ENCODE data around the gene THSD7B.

DNA sequence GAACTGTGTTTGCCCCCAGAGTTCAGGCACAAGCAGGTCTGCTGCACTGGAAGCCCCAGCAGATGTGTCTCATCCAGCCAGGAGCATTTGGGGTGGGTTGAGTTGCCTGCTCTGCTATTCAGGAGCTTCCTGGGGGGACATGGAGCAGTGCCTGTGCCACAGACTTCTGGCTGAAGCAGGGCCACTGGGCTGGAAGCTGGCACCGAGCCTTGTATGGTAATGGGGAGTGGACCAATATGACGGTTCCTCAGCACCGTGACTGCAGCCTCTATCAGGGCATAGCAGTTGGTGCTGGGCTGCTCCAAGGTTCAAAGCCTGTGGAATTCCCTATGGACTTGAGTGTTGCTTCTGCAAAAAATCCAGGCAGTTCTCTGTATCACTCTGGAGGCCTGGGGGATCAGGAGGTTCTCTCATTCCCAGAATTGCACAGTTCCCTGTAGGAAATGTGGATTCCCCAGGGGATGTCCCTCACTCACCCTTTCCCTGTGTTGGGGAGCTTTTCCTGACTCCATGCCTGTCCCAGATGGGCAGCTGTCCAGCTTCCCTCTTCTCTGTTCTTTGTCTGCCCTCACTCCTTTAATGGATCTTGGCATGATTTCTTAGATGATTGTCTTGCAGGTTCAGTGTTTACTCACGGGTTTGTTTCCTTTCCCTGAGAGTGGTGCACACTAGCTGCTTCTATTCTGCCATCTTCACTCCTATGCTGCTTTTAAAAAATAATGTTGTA is 37.2 kb upstream of the THSD7B start:
- TF ChIP-seq ZFX (IDR thresholded peaks at IDR 0.05; ENCODE audit: borderline replicate concordance): no peak
- TF ChIP-seq, protein P1, sequence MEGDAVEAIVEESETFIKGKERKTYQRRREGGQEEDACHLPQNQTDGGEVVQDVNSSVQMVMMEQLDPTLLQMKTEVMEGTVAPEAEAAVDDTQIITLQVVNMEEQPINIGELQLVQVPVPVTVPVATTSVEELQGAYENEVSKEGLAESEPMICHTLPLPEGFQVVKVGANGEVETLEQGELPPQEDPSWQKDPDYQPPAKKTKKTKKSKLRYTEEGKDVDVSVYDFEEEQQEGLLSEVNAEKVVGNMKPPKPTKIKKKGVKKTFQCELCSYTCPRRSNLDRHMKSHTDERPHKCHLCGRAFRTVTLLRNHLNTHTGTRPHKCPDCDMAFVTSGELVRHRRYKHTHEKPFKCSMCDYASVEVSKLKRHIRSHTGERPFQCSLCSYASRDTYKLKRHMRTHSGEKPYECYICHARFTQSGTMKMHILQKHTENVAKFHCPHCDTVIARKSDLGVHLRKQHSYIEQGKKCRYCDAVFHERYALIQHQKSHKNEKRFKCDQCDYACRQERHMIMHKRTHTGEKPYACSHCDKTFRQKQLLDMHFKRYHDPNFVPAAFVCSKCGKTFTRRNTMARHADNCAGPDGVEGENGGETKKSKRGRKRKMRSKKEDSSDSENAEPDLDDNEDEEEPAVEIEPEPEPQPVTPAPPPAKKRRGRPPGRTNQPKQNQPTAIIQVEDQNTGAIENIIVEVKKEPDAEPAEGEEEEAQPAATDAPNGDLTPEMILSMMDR (IDR thresholded peaks at IDR 0.05): no peak
